Spleen (tissue), 11 donors: Measurements from ENCODE around the gene DNASE2. TPM values are rescaled to one million over a fixed set of nuclear protein-coding genes. Genes with fewer than 3 reads are reported as not detected.

ENCODE experiments used
- DNase-seq: peaks from one replicate; pipeline ENCODE4 v3.0.0-alpha.2; 2020
- H3K27ac ChIP-seq, 8 donors: fragments of 200-600 bp; sonication (generic) in 7 of 8; 1 replicate in 4 of 8; 2 replicates in 4 of 8; pipeline versions ENCODE4 v1.5.0 to v1.8.0; 2016 to 2021; ENCODE audit warnings: inconsistent platforms in 4 of 8, mild to moderate bottlenecking in 4 of 8, moderate library complexity in 1 of 8
- H3K27me3 ChIP-seq, 7 donors: fragments of 200-600 bp; sonication (generic) in 6 of 7; replicated peaks in 1 of 7; 1 replicate in 4 of 7; 2 replicates in 3 of 7; pipeline versions ENCODE4 v1.5.0 to v1.8.0; 2016 to 2021; ENCODE audit warnings: inconsistent platforms in 3 of 7, mild to moderate bottlenecking in 1 of 7
- H3K36me3 ChIP-seq, 6 donors: fragments of 200-600 bp; sonication (generic) in 5 of 6; 1 replicate in 4 of 6; 2 replicates in 2 of 6; pipeline versions ENCODE4 v1.5.0 to v1.8.0; 2016 to 2021; ENCODE audit warnings: inconsistent platforms in 2 of 6
- H3K4me1 ChIP-seq, 6 donors: fragments of 200-600 bp; sonication (generic) in 5 of 6; 1 replicate in 3 of 6; 2 replicates in 3 of 6; pipeline versions ENCODE4 v1.5.0 to v1.8.0; 2016 to 2021; ENCODE audit warnings: inconsistent platforms in 3 of 6
- H3K4me3 ChIP-seq, 8 donors: fragments of 200-600 bp; sonication (generic) in 7 of 8; 1 replicate in 4 of 8; 2 replicates in 4 of 8; pipeline versions ENCODE4 v1.5.0 to v1.8.0; 2016 to 2021; ENCODE audit warnings: inconsistent platforms in 4 of 8, mild to moderate bottlenecking in 4 of 8, moderate library complexity in 2 of 8
- H3K9me3 ChIP-seq, 8 donors: fragments of 200-600 bp; sonication (generic) in 7 of 8; 1 replicate in 4 of 8; 2 replicates in 4 of 8; pipeline versions ENCODE4 v1.5.0 to v1.8.0; 2016 to 2021; ENCODE audit warnings: inconsistent platforms in 4 of 8
- CTCF ChIP-seq, 11 experiments: fragments of 200-600 bp in 7 of 11; fragments of 450-650 bp in 4 of 11; sonication (generic) in 4 of 11; IDR thresholded peaks in 8 of 11; conservative IDR thresholded peaks in 3 of 11; 1 replicate in 7 of 11; 2 replicates in 4 of 11; pipeline versions ENCODE4 v1.4.0 to v1.8.0; 2016 to 2021; ENCODE audit warnings: antibody characterized with exemption in 11 of 11, inconsistent platforms in 4 of 11, mild to moderate bottlenecking in 1 of 11
- POLR2A ChIP-seq, 3 donors: fragments of 450-650 bp; IDR thresholded peaks; one replicate each; pipeline ENCODE4 v1.5.1; 2017; ENCODE audit warnings: antibody characterized with exemption in 3 of 3, mild to moderate bottlenecking in 1 of 3
- POLR2AphosphoS5 ChIP-seq, 3 donors: sonication (generic); formaldehyde crosslinking; IDR thresholded peaks; one replicate each; pipeline ENCODE4 v1.5.1; 2017; ENCODE audit warnings: antibody characterized with exemption in 3 of 3
- WGBS, 5 donors: extraction: QIAGEN DNeasy Blood & Tissue Kit in 3 of 5; methylation state at CpG; one replicate each; pipeline versions ENCODE4 v1.1.5 to v1.1.7; 2013 to 2018; 5-methylcytosine and 5-hydroxymethylcytosine counted together
- intact Hi-C: fragments of 100-400 bp; cut with DNase I; formaldehyde crosslinking; loops from one replicate; pipeline ENCODE4 v1.15.0; 2023; ENCODE audit warnings: low total_unique reads
- polyA plus RNA-seq, 3 donors: library from polyadenylated mRNA; stranded (reverse); fragments of 200-250 nt; gene quantifications; one replicate each; pipeline ENCODE4 v1.2.1, GENCODE V29; 2013
- total RNA-seq, 7 donors: library from RNA; depleted of rRNA in 3 of 7; stranded (reverse); fragments of >200 nt in 3 of 7; fragmentation: NEBNext Ultra II Directional in 4 of 7; extraction: Animal tissue kit (Norgen Biotek cat#: 25700) in 4 of 7; gene quantifications; one replicate each; pipeline versions ENCODE4 v1.1.0 to v1.2.1, GENCODE V29; 2016 to 2021
- donor health status: healthy with polysubstance abuse.
- donor health status: DM: no; HTN: no; CAD: no; lungs with moderate emphysema.
- donor health status: DM: no; HTN: no; CAD: no.
- donor health status: Bipolar disorder and iron deficiency.
- donor health status: healthy.
- donor health status: DM: no; HTN: no; CAD: no.
- donor health status: DM: yes; HTN: yes; CAD: no.

DNASE2 gene
- total and polyA plus RNA-seq, 10 donors, result 19.5 to 36.1 (median 26.3) TPM

DNA sequence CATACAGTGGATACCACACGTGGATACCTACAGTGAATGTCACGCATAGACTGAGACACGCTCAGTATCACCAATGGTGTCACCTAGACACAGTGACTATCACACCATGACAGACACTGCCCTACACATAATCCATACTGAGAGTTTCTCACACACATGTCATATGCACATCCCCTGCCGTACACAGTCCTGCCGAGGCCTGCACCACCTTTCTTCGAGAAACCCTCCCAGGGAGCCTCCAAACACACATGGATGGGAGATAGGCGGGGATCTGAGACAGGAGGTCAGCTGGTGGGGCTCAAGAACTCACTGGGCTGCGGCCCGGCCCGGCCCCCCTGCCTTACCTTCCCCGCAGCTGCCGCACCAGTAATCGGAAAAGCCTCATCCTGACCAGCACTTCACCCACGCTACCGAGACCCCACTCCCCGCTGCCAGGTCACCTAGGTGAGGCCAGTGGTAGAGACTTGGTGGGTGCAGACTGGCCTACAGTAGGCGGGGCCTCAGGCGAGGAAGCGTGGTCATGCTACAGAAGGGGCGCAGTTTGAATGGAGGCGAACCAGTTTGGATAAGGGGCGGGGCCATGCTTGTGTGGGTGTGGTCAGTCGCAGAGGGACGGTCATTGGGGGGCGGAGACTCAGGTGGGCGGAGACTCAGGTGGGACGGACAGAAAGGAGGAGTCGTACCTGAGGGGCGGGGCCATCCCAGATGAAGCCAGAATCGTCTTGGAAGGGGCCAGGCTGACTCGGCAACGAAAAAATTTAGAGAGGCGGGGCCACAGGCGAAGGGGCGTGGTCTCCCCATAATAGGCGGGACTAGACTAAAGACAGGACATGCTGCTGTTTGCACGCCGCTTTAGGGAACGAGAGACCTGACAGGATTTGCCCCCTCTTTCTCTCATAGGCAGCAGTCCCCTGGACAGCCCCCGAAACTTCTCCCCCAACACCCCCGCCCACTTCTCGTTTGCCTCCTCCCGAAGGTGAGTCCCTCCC, 40.9 kb downstream of the DNASE2 start:
- no peak overlapping the region for H3K27ac ChIP-seq
- intact Hi-C loops, result no loop called here
- H3K36me3 ChIP-seq, result no peaks in the 10 kb centered on the region
- peak overlapping the region in 4 of 8 donors; percentile 2 to 53 (median 8) for H3K4me3 ChIP-seq
- H3K27me3 ChIP-seq, result peaks cover 9 to 100% (median 91%) of the 10 kb centered on the region in 7 donors
- peaks cover 0 to 6% (median 0%) of the 10 kb centered on the region in 8 donors for H3K9me3 ChIP-seq
- TF ChIP-seq POLR2AphosphoS5 (IDR thresholded peaks at IDR 0.05), result no peak
- no peak for TF ChIP-seq POLR2A (IDR thresholded peaks at IDR 0.05)
- no peak for TF ChIP-seq CTCF (IDR thresholded peaks at IDR 0.05 in 8 of 11, conservative IDR thresholded peaks at IDR 0.05 in 3 of 11)
- 19 to 34% (median 28%) methylated on average over 33 to 43 of the region's 43 CpGs for WGBS, 5 donors
- peaks cover 0 to 42% (median 20%) of the 10 kb centered on the region in 6 donors for H3K4me1 ChIP-seq
- DNase-seq, result no peak

GRCh38 chr19:12838886-12839756, 42.1 kb downstream of the DNASE2 start:
- WGBS, 5 donors, result 23 to 33% (median 25%) methylated on average over 14 to 21 of the region's 21 CpGs
- intact Hi-C loops, result no loop called here
- H3K4me3 ChIP-seq, result peak overlapping the region in 5 of 8 donors; percentile 13 to 63 (median 25)

DNA sequence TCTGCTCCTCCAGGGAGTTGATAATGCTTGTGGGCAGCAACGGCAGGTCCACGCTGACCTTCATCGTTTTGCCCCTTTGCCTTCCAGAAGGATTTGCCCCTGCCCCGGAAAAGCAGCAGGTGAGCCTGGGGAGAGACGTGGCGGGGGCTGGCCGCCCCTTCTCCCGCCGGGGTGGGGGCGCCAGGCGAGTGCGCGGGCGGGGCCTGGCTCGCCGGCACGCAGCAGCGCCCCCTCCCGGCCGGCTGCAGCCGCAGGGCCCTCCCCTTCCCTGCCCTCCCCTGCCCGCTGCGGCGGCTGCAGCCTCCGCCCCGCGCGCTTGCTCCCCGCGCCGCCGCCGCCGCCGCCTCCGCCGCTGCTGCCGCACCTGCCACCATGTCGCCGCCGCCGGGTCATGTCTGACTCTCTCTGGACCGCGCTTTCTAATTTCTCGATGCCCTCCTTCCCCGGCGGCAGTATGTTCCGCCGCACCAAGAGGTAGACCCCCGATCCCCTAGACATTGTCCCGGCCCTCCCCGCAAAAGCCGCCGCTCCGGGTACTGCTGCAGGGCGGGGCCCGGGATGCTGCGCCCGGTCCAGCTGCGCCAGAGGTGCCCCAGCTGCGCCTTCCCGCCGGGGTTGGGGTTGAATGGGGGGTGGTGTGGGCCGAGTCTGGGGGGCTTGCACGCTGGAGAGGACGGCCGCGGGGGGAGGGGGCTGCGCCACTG, 42.9 kb downstream of the DNASE2 start, which contains the start of gene MAST1:
MAST1 (plus strand) TSS at position 334 of the 704 bp plus-strand sequence; CDS start at position 392, 58 bp downstream.
- Histone ChIP-seq H3K9me3 (peaks cover 0 to 10% (median 0%) of the 10 kb centered on the region in 8 donors), H3K4me1 (peaks cover 0 to 62% (median 32%) of the 10 kb centered on the region in 6 donors), H3K27me3 (peaks cover 11 to 100% (median 99%) of the 10 kb centered on the region in 7 donors), H3K36me3 (no peaks in the 10 kb centered on the region), H3K27ac (no peak within 1 kb of the TSS), H3K4me3 (peak within 1 kb of the TSS in 6 of 8 donors; percentile 11 to 63 (median 19))
- TF ChIP-seq CTCF (IDR thresholded peaks at IDR 0.05 in 8 of 11, conservative IDR thresholded peaks at IDR 0.05 in 3 of 11) (peak in 6 of 11 experiments; percentile 24 to 72 (median 56)), POLR2AphosphoS5 (IDR thresholded peaks at IDR 0.05) (no peak), POLR2A (IDR thresholded peaks at IDR 0.05) (no peak)
- whole genome bisulfite sequencing, 5 donors, result 0 to 1% (median 1%) methylated on average over 30 to 69 of the region's 69 CpGs
- peak; percentile 80 for DNase-seq
- intact Hi-C loops, result no loop called here

More at GRCh38 chr19:12838886-12839756, 42.1 kb downstream of the DNASE2 start:
- Histone ChIP-seq H3K27ac (no peak overlapping the region), H3K36me3 (no peaks in the 10 kb centered on the region), H3K9me3 (peaks cover 0 to 10% (median 0%) of the 10 kb centered on the region in 8 donors), H3K27me3 (peaks cover 9 to 100% (median 97%) of the 10 kb centered on the region in 7 donors), H3K4me1 (peaks cover 0 to 54% (median 26%) of the 10 kb centered on the region in 6 donors)
- DNase-seq, result no peak
- no peak for TF ChIP-seq POLR2AphosphoS5 (IDR thresholded peaks at IDR 0.05)
- no peak for TF ChIP-seq POLR2A (IDR thresholded peaks at IDR 0.05)
- no peak for TF ChIP-seq CTCF (IDR thresholded peaks at IDR 0.05 in 8 of 11, conservative IDR thresholded peaks at IDR 0.05 in 3 of 11)
